C4-2B (cell line): Measurements from ENCODE around the gene BNC2.

Experiments
- CTCF ChIP-seq: fragments of 450-650 bp; conservative IDR thresholded peaks from 2 replicates; pipeline ENCODE4 v1.5.1; 2017; ENCODE audit warnings: mild to moderate bottlenecking
- ZFX ChIP-seq: fragments of 450-650 bp; IDR thresholded peaks from 2 replicates; pipeline ENCODE4 v1.6.1; 2017

GRCh38 chr9:16877256-16877655 lies 6.8 kb upstream of the BNC2 start:
- TF ChIP-seq CTCF (no peak), ZFX (no peak)
